H1 (cell line): ENCODE results near the gene PRKAR2B. TPM values are rescaled to one million over a fixed set of nuclear protein-coding genes. Genes with fewer than 3 reads are reported as not detected.

Source experiments
- CTCF ChIA-PET: fragments of 300-600 bp; sonication (Branson Sonifier 250); formaldehyde crosslinking; loops from one replicate; lab custom pipeline; 2021; ENCODE audit not compliant: partially characterized antibody; lab: Charles Lee
- POLR2A ChIA-PET: fragments of 300-600 bp; sonication (Branson Sonifier 250); formaldehyde crosslinking; loops from one replicate; lab custom pipeline; 2021; ENCODE audit warnings: inconsistent platforms; ENCODE audit not compliant: partially characterized antibody; lab: Charles Lee
- DNase-seq, 2 experiments: peaks; one replicate each; pipeline versions ENCODE4 v3.0.0 to v3.0.0-alpha.2; 2010 to 2022; ENCODE audit warnings: low spot score in 2 of 2, low read depth in 1 of 2, mixed read lengths in 1 of 2
- FAIRE-seq: peaks from 2 replicates; lab custom pipeline; 2011; peaks lifted over from hg19 to GRCh38; lab: Jason Lieb, UNC
- H2AFZ ChIP-seq: 2 replicates; pipeline ENCODE4 v1.8.1; 2012; ENCODE audit warnings: low read length, inconsistent platforms
- H2AK5ac ChIP-seq: 2 replicates; pipeline ENCODE4 v1.6.1; 2013; ENCODE audit warnings: low read depth, low read length
- H2BK120ac ChIP-seq: replicated peaks from 2 replicates; pipeline ENCODE3; 2013; ENCODE audit warnings: low read depth, low read length, inconsistent platforms
- H2BK12ac ChIP-seq: 2 replicates; pipeline ENCODE4 v1.6.1; 2013; ENCODE audit warnings: low read depth, low read length
- H2BK15ac ChIP-seq: 2 replicates; pipeline ENCODE4 v1.6.1; 2013; ENCODE audit warnings: low read length
- H2BK20ac ChIP-seq: 2 replicates; pipeline ENCODE4 v1.6.1; 2013; ENCODE audit warnings: low read length
- H2BK5ac ChIP-seq: 2 replicates; pipeline ENCODE4 v1.6.1; 2013; ENCODE audit warnings: low read depth, low read length
- H3K14ac ChIP-seq: 2 replicates; pipeline ENCODE4 v1.6.1; 2013; ENCODE audit warnings: inconsistent platforms; ENCODE audit not compliant: insufficient read length
- H3K18ac ChIP-seq: 2 replicates; pipeline ENCODE4 v1.6.1; 2013; ENCODE audit warnings: low read length; ENCODE audit errors: extremely low read depth
- H3K23ac ChIP-seq: 2 replicates; pipeline ENCODE4 v1.6.1; 2013; ENCODE audit warnings: inconsistent platforms; ENCODE audit not compliant: insufficient read length
- H3K23me2 ChIP-seq: 2 replicates; pipeline ENCODE4 v1.6.1; 2013; ENCODE audit warnings: low read depth, low read length
- H3K27ac ChIP-seq: 2 replicates; pipeline ENCODE4 v1.6.1; 2011; ENCODE audit warnings: low read depth, low read length, inconsistent platforms
- H3K27me3 ChIP-seq, 4 experiments: replicated peaks in 1 of 4; 1 replicate in 1 of 4; 2 replicates in 3 of 4; pipeline versions ENCODE4 v1.6.1 to v1.8.1; 2011 to 2013; ENCODE audit warnings: low read length in 3 of 4, mild to moderate bottlenecking in 3 of 4, inconsistent platforms in 2 of 4, mixed read lengths in 2 of 4, moderate library complexity in 1 of 4; ENCODE audit not compliant: control insufficient read depth in 3 of 4, insufficient read depth in 3 of 4; ENCODE audit errors: extremely low read depth in 1 of 4
- H3K36me3 ChIP-seq, 4 experiments: 2 replicates each; pipeline versions ENCODE4 v1.6.1 to v1.8.1; 2011 to 2013; ENCODE audit warnings: mild to moderate bottlenecking in 4 of 4, low read length in 3 of 4, moderate library complexity in 2 of 4, control low read depth in 1 of 4, inconsistent platforms in 1 of 4; ENCODE audit not compliant: insufficient read depth in 4 of 4, control insufficient read depth in 2 of 4
- H3K4ac ChIP-seq: replicated peaks from 2 replicates; pipeline ENCODE3; 2013; ENCODE audit warnings: low read length, low read depth, mixed read lengths, inconsistent platforms; ENCODE audit not compliant: insufficient read length
- H3K4me1 ChIP-seq, 4 experiments: replicated peaks in 1 of 4; 1 replicate in 1 of 4; 2 replicates in 3 of 4; pipeline versions ENCODE4 v1.6.1 to v1.8.1; 2011 to 2013; ENCODE audit warnings: low read length in 3 of 4, inconsistent platforms in 2 of 4, mixed read lengths in 1 of 4; ENCODE audit not compliant: insufficient read depth in 4 of 4, control insufficient read depth in 3 of 4
- H3K4me2 ChIP-seq, 2 experiments: 2 replicates each; pipeline versions ENCODE4 v1.6.1 to v1.8.1; 2011 to 2013; ENCODE audit warnings: low read depth in 2 of 2, low read length in 2 of 2, control low read depth in 1 of 2, inconsistent platforms in 1 of 2, mild to moderate bottlenecking in 1 of 2; ENCODE audit not compliant: insufficient read depth in 1 of 2
- H3K4me3 ChIP-seq, 4 experiments: fragments of 200-600, 300-600 bp in 1 of 4; sonication (generic), shearing (Covaris generic), sonication (Bioruptor Twin) in 1 of 4; 2 replicates each; pipeline versions ENCODE4 v1.5.1 to v1.8.1; 2011 to 2016; ENCODE audit warnings: low read length in 4 of 4, low read depth in 3 of 4, control low read depth in 2 of 4, inconsistent platforms in 2 of 4, mild to moderate bottlenecking in 2 of 4, mixed read lengths in 1 of 4, moderate library complexity in 1 of 4; ENCODE audit not compliant: insufficient read depth in 2 of 4; ENCODE audit errors: extremely low read depth in 1 of 4
- H3K56ac ChIP-seq: replicated peaks from 2 replicates; pipeline ENCODE3; 2013; ENCODE audit warnings: low read depth, mild to moderate bottlenecking, mixed read lengths, low read length, inconsistent platforms; ENCODE audit not compliant: insufficient read length
- H3K79me1 ChIP-seq: 2 replicates; pipeline ENCODE4 v1.6.1; 2013; ENCODE audit warnings: low read depth, low read length, control low read depth
- H3K79me2 ChIP-seq, 2 experiments: 2 replicates each; pipeline versions ENCODE4 v1.6.1 to v1.8.1; 2012 to 2013; ENCODE audit warnings: low read length in 2 of 2, mild to moderate bottlenecking in 2 of 2, inconsistent platforms in 1 of 2; ENCODE audit not compliant: insufficient read depth in 2 of 2, control insufficient read depth in 1 of 2
- H3K9ac ChIP-seq, 4 experiments: replicated peaks in 1 of 4; 1 replicate in 1 of 4; 2 replicates in 3 of 4; pipeline versions ENCODE4 v1.6.1 to v1.8.1; 2011 to 2013; ENCODE audit warnings: low read depth in 3 of 4, low read length in 3 of 4, control low read depth in 2 of 4, mild to moderate bottlenecking in 2 of 4, moderate library complexity in 2 of 4, inconsistent platforms in 1 of 4; ENCODE audit errors: extremely low read depth in 1 of 4
- H3K9me3 ChIP-seq, 2 experiments: 2 replicates each; pipeline versions ENCODE4 v1.6.1 to v1.8.1; 2012 to 2013; ENCODE audit warnings: mild to moderate bottlenecking in 2 of 2, moderate library complexity in 2 of 2, control low read depth in 1 of 2, inconsistent platforms in 1 of 2, low read depth in 1 of 2, low read length in 1 of 2, mixed read lengths in 1 of 2; ENCODE audit not compliant: insufficient read depth in 2 of 2
- H4K20me1 ChIP-seq, 2 experiments: replicated peaks in 1 of 2; 2 replicates each; pipeline versions ENCODE3 to v1.8.1; 2011 to 2013; ENCODE audit warnings: inconsistent platforms in 2 of 2, low read length in 2 of 2, mild to moderate bottlenecking in 1 of 2; ENCODE audit not compliant: insufficient read depth in 2 of 2, control insufficient read depth in 1 of 2
- H4K5ac ChIP-seq: 2 replicates; pipeline ENCODE4 v1.6.1; 2013; ENCODE audit warnings: low read length, low read depth, mixed read lengths, inconsistent platforms; ENCODE audit not compliant: insufficient read length
- H4K8ac ChIP-seq: 2 replicates; pipeline ENCODE4 v1.8.0; 2013; ENCODE audit warnings: mild to moderate bottlenecking, moderate library complexity, low read length, inconsistent platforms; ENCODE audit not compliant: insufficient read depth; ENCODE audit errors: extremely low read depth
- H4K91ac ChIP-seq: replicated peaks from 2 replicates; pipeline ENCODE3; 2013; ENCODE audit warnings: low read length, mixed read lengths, inconsistent platforms; ENCODE audit not compliant: insufficient read length
- ASH2L ChIP-seq: fragments of 200-600, 300-600 bp; sonication (generic); IDR thresholded peaks from one replicate; pipeline ENCODE4 v1.7.1; 2017; ENCODE audit warnings: low read length
- BACH1 ChIP-seq: IDR thresholded peaks from 2 replicates; pipeline ENCODE4 v1.6.1; 2012; ENCODE audit warnings: low read length, improper control_type of control experiment
- GABPA ChIP-seq: IDR thresholded peaks from 2 replicates; pipeline ENCODE4 v1.6.1; 2011; ENCODE audit warnings: mild to moderate bottlenecking, low read length, moderate library complexity, borderline replicate concordance; ENCODE audit not compliant: insufficient read depth
- HDAC6 ChIP-seq: IDR thresholded peaks from one replicate; pipeline ENCODE4 v1.7.1; 2012; ENCODE audit warnings: low read depth, mild to moderate bottlenecking, inconsistent platforms, low read length, moderate library complexity
- KDM5A ChIP-seq: fragments of 200-600 bp; IDR thresholded peaks from 2 replicates; pipeline ENCODE4 v1.7.1; 2012; ENCODE audit warnings: mild to moderate bottlenecking, low read length, inconsistent platforms, mixed read lengths
- RBBP5 ChIP-seq: IDR thresholded peaks from 2 replicates; pipeline ENCODE4 v1.7.1; 2012; ENCODE audit warnings: low read depth, mild to moderate bottlenecking, inconsistent platforms, low read length, moderate library complexity, borderline replicate concordance
- RNF2 ChIP-seq: fragments of 200-900, 300-1000 bp; sonication (generic); IDR thresholded peaks from 2 replicates; pipeline ENCODE4 v1.7.1; 2016; ENCODE audit warnings: borderline replicate concordance, low read depth, mild to moderate bottlenecking, antibody characterized with exemption, low read length; ENCODE audit not compliant: poor library complexity, severe bottlenecking; ENCODE audit errors: missing control alignments
- SIX5 ChIP-seq: IDR thresholded peaks from 2 replicates; pipeline ENCODE4 v1.6.1; 2011; ENCODE audit warnings: mild to moderate bottlenecking, low read depth, low read length
- SRF ChIP-seq: IDR thresholded peaks from 2 replicates; pipeline ENCODE4 v1.6.1; 2011; ENCODE audit warnings: mild to moderate bottlenecking, low read depth, low read length, moderate library complexity
- TCF12 ChIP-seq: IDR thresholded peaks from 2 replicates; pipeline ENCODE4 v1.6.1; 2011; ENCODE audit warnings: low read depth, mild to moderate bottlenecking, low read length
- ZNF274 ChIP-seq: IDR thresholded peaks from 2 replicates; pipeline ENCODE4 v1.7.0; 2012; ENCODE audit warnings: low read length, borderline replicate concordance; ENCODE audit errors: extremely low read depth
- WGBS, 2 experiments: shearing (Covaris generic) in 1 of 2; methylation state at CpG; one replicate each; pipeline versions ENCODE4 v1.1.6 to v1.1.7; 2013 to 2015; ENCODE audit warnings: low lambda C conversion rate in 2 of 2, mixed read lengths in 2 of 2, inconsistent platforms in 1 of 2, low coverage in 1 of 2, missing lambda C conversion rate in 1 of 2; ENCODE audit not compliant: insufficient replicate concordance in 2 of 2, insufficient coverage in 1 of 2, insufficient read length in 1 of 2; ENCODE audit errors: extremely low coverage in 1 of 2, missing lambda C conversion rate in 1 of 2; 5-methylcytosine and 5-hydroxymethylcytosine counted together
- polyA plus RNA-seq, 7 experiments: library from polyadenylated mRNA; depleted of rRNA in 3 of 7; stranded (reverse) in 5 of 7; unstranded in 2 of 7; fragments of >200 nt in 5 of 7; fragments of 200-250 nt in 2 of 7; gene quantifications; 1 replicate in 5 of 7; 2 replicates in 1 of 7; 4 replicates in 1 of 7; pipeline versions ENCODE4 v1.2.1 to v1.2.3, GENCODE V29; 2011 to 2013; ENCODE audit warnings: missing spikeins in 2 of 7, mixed read lengths in 2 of 7
- total RNA-seq: library from RNA; stranded (reverse); fragmentation: NEBNext Ultra II Directional; extraction: Animal tissue kit (Norgen Biotek cat#: 25700); gene quantifications from 2 replicates; pipeline ENCODE4 v1.2.1, GENCODE V29; 2021

The PRKAR2B gene
- total and polyA plus RNA-seq, 2 of the 8 experiments (the other 6 are each of a cell fraction or from before 2014, with no cell fraction given) = 10.4 to 37.0 TPM

GRCh38 chr7:107064255-107064654, 19.8 kb downstream of the PRKAR2B start:
- POLR2A ChIA-PET = interaction anchor here (0.8 kb wide), 1 partner anchor 19 kb away, joined by 3 read pairs; no protein-coding TSS in a partner anchor
- WGBS, 2 experiments = 94% methylated on average over 7 of the region's 7 CpGs; no CpG with 5 or more reads in 1 of the 2 experiments
- H4K91ac ChIP-seq = no peak overlapping the region
- no peaks in the 10 kb centered on the region for H3K79me1 ChIP-seq
- H2BK120ac ChIP-seq = no peak overlapping the region
- no peak overlapping the region for H2BK5ac ChIP-seq
- H3K36me3 ChIP-seq = no peaks in the 10 kb centered on the region
- no peak overlapping the region for H3K9ac ChIP-seq
- no peak overlapping the region for H3K23ac ChIP-seq
- H3K4me3 ChIP-seq = no peak overlapping the region
- peaks cover 0 to 12% (median 4%) of the 10 kb centered on the region in 4 experiments; a peak in 6 of 7 replicates for H3K4me1 ChIP-seq
- H3K27me3 ChIP-seq = no peaks in the 10 kb centered on the region
- H2BK20ac ChIP-seq = no peak overlapping the region
- H2BK12ac ChIP-seq = no peak overlapping the region
- H3K4me2 ChIP-seq = no peak overlapping the region
- no peak for FAIRE-seq
- H2AFZ ChIP-seq = no peak overlapping the region
- H3K56ac ChIP-seq = no peak overlapping the region
- H3K79me2 ChIP-seq = peaks cover 0 to 32% of the 10 kb centered on the region in 2 experiments; a peak in 3 of 4 replicates
- no peak overlapping the region for H3K18ac ChIP-seq
- H3K4ac ChIP-seq = no peak overlapping the region
- no peak overlapping the region for H4K8ac ChIP-seq
- H3K9me3 ChIP-seq = no peaks in the 10 kb centered on the region
- no peaks in the 10 kb centered on the region for H3K23me2 ChIP-seq
- CTCF ChIA-PET = interaction anchor here (1.1 to 3.3 kb wide), 2 partner anchors 15 to 83 kb away, joined by 4 to 15 read pairs; no protein-coding TSS in a partner anchor
- no peaks in the 10 kb centered on the region for H4K20me1 ChIP-seq
- H3K14ac ChIP-seq = no peak overlapping the region
- H2BK15ac ChIP-seq = no peak overlapping the region
- H3K27ac ChIP-seq = no peak overlapping the region
- H4K5ac ChIP-seq = no peak overlapping the region
- H2AK5ac ChIP-seq = no peak overlapping the region
- no peak for DNase-seq
- TF ChIP-seq RBBP5 (no peak), HDAC6 (no peak), GABPA (no peak), TCF12 (no peak), SIX5 (no peak), SRF (no peak), ASH2L (no peak), RNF2 (no peak), ZNF274 (no peak), BACH1 (no peak), KDM5A (no peak)
- TF ChIP-seq, all 59 proteins: peak for 0
